Cardiac muscle cell (in vitro differentiated cells and primary cell): ENCODE measurements around the gene RXFP3. TPM values are rescaled to one million over a fixed set of nuclear protein-coding genes. Genes with fewer than 3 reads are reported as not detected.
"Not testable (repeated sequence)": the region's sequence is repeated elsewhere in the genome, so short reads cannot be mapped to it uniquely, and the experiment has no call there.

Experiments used
- DNase-seq, 2 donors: peaks; one replicate each; pipeline versions ENCODE4 v3.0.0 to v3.0.0-alpha.2; 2010 to 2017; ENCODE audit warnings: low read depth in 1 of 2, low spot score in 1 of 2
- H3K27ac ChIP-seq: fragments of 200-600 bp; sonication (generic); 2 replicates; pipeline ENCODE4 v1.5.1; 2016
- H3K27me3 ChIP-seq: fragments of 200-600 bp; sonication (generic); 2 replicates; pipeline ENCODE4 v1.6.0; 2016; ENCODE audit warnings: control low read depth
- H3K36me3 ChIP-seq: fragments of 200-600 bp; sonication (generic); 2 replicates; pipeline ENCODE4 v1.5.1; 2016; ENCODE audit warnings: control low read depth
- H3K4me1 ChIP-seq: fragments of 200-600 bp; sonication (generic); 2 replicates; pipeline ENCODE4 v1.8.1; 2017; ENCODE audit warnings: low read depth, mild to moderate bottlenecking, mixed run types
- H3K4me3 ChIP-seq: fragments of 200-600 bp; sonication (generic); 2 replicates; pipeline ENCODE4 v1.5.1; 2016; ENCODE audit warnings: mild to moderate bottlenecking
- H3K9me3 ChIP-seq: fragments of 200-600 bp; sonication (generic); 2 replicates; pipeline ENCODE4 v1.5.1; 2017; ENCODE audit warnings: low read depth, mild to moderate bottlenecking, control low read depth
- polyA plus RNA-seq: library from polyadenylated mRNA; unstranded; fragments of >200 nt; fragmentation: Nextera tagmentation; extraction: Ambion mirVana; gene quantifications from 2 replicates; pipeline ENCODE4 v1.2.1, GENCODE V29; 2016
- total RNA-seq: library from RNA; depleted of rRNA; stranded (reverse); fragments of >200 nt; gene quantifications from 2 replicates; pipeline ENCODE4 v1.2.3, GENCODE V29; 2016
- TF ChIP-seq, protein P1 (sequence below): IDR thresholded peaks from 2 replicates; pipeline ENCODE4 v1.5.1; 2012; ENCODE audit warnings: low read depth, mild to moderate bottlenecking, low read length

Gene RXFP3
- total and polyA plus RNA-seq, 2 experiments from 2014 or later: not detected

DNA sequence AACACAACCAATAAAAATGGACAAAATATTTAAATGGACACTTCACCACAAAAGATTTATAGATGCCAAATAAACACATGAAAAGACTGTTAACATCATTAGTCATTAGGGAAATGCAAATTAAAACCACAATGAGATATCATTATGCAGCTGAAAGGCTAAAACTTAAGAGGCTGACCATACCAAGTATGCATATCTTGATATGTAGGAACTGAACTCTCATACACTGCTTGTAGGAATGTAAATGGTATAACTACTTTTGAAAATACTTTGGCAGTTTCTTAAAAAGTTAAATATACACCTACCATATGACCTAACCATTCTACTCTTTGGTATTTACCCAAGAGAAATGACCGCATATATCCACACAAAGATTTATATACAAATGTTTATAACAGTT is 30.8 kb upstream of the RXFP3 start:
- no peak for DNase-seq
- no peaks in the 10 kb centered on the region for H3K9me3 ChIP-seq
- TF ChIP-seq, protein P1, sequence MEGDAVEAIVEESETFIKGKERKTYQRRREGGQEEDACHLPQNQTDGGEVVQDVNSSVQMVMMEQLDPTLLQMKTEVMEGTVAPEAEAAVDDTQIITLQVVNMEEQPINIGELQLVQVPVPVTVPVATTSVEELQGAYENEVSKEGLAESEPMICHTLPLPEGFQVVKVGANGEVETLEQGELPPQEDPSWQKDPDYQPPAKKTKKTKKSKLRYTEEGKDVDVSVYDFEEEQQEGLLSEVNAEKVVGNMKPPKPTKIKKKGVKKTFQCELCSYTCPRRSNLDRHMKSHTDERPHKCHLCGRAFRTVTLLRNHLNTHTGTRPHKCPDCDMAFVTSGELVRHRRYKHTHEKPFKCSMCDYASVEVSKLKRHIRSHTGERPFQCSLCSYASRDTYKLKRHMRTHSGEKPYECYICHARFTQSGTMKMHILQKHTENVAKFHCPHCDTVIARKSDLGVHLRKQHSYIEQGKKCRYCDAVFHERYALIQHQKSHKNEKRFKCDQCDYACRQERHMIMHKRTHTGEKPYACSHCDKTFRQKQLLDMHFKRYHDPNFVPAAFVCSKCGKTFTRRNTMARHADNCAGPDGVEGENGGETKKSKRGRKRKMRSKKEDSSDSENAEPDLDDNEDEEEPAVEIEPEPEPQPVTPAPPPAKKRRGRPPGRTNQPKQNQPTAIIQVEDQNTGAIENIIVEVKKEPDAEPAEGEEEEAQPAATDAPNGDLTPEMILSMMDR: no peak
- no peaks in the 10 kb centered on the region for H3K27me3 ChIP-seq
- no peaks in the 10 kb centered on the region for H3K4me1 ChIP-seq
- no peak overlapping the region for H3K4me3 ChIP-seq
- no peaks in the 10 kb centered on the region for H3K36me3 ChIP-seq
- no peak overlapping the region for H3K27ac ChIP-seq

DNA sequence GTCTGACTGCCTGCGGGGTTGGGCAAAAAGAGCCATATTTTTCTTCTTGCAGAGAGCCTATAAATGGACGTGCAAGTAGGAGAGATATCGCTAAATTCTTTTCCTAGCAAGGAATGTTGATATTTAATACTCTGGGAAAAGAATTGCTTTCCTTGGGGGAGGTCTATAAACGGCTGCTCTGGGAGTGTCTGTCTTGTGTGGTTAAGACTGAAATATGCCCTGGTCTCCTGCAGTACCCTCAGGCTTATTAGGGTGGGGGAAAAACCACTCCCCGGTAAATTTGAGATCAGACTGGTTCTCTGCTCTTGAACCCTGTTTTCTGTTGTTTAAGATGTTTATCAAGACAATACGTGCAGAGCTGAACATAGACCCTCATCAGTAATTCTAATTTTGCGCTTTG is 29.9 kb upstream of the RXFP3 start:
- H3K4me3 ChIP-seq: not testable (repeated sequence)

DNA sequence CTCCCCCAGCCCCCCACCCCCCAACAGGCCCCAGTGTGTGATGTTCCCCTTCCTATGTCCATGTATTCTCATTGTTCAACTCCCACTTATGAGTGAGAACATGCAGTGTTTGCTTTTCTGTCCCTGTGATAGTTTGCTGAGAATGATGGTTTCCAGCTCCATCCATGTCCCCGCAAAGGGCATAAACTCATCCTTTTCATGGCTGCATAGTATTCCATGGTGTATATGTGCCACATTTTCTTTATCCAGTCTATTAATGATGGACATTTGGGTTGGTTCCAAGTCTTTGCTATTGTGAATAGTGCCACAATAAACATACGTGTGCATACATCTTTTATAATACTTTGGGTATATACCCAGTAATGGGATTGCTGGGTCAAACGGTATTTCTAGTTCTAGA is 21.3 kb upstream of the RXFP3 start:
- not testable (repeated sequence) for DNase-seq, H3K27ac ChIP-seq, H3K27me3 ChIP-seq, H3K9me3 ChIP-seq, H3K36me3 ChIP-seq, H3K4me3 ChIP-seq, H3K4me1 ChIP-seq

More for the DNA sequence above, 29.9 kb upstream of the RXFP3 start:
- not testable (repeated sequence) for H3K36me3 ChIP-seq, H3K9me3 ChIP-seq, DNase-seq, H3K27ac ChIP-seq, H3K27me3 ChIP-seq, H3K4me1 ChIP-seq

DNA sequence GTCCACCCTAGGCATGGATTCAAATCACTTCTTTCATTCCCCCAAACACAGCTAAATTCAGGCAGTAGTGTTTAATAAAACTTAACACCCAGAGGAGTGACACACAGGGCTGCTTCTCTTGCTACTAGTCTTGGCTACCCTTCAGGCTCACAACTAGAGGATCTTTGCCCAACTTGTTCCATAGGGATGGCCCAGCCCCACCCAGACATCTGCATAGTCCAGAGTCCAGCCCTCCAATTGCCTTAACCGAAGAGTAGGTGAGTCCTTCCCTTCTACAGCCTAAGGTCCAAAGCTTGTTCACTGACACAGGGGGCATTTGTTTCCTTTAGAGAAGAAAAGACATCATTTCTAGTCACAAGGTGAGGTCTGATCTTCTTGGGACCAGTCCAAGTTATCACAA is 15.2 kb upstream of the RXFP3 start:
- Histone ChIP-seq H3K27me3 (no peaks in the 10 kb centered on the region), H3K36me3 (no peaks in the 10 kb centered on the region), H3K27ac (no peak overlapping the region), H3K9me3 (no peaks in the 10 kb centered on the region), H3K4me1 (no peaks in the 10 kb centered on the region), H3K4me3 (no peak overlapping the region)
- no peak for DNase-seq
- TF ChIP-seq, protein P1: no peak

DNA sequence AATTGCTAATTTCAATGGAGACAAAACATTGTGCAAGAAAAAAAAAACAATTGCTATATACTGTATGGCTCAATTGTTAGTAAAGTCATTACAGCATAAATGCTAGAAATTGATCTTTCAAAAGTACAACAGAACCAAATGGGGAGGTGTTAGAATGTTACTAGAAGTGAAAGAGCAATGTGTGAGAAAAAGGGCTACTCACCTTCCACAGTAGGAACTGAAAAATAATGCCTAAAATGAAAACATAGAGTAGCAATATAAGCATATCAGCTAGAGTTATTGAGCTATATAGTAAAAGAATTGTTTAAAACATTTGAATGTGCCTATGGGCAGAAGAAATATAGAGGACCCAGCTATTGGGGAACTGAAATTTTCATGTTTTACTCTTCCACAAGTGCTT is 10.9 kb upstream of the RXFP3 start:
- no peaks in the 10 kb centered on the region for H3K4me1 ChIP-seq
- TF ChIP-seq, protein P1: no peak

DNA sequence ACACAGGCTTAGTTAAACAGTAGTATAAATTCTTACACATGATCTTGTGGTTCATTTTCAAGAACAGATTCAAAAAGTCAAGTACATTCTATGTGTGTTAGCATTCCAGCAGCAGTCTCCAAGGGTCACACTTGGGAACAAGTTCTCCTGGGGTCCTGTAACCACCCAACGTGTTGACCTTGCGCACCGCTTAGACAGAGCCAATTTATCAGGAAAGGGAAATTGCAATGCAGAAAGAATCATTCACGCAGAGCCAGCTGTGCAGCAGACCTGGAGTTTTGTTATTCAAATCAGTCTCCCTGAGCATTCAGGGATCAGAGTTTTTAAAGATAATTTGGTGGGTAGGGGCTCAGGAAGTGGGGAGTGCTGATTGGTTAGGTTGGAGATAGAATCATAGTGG is 8.5 kb upstream of the RXFP3 start:
- H3K27ac ChIP-seq: no peak overlapping the region
- TF ChIP-seq, protein P1: no peak
- DNase-seq: no peak
- H3K9me3 ChIP-seq: no peaks in the 10 kb centered on the region
- no peak overlapping the region for H3K4me3 ChIP-seq
- H3K27me3 ChIP-seq: no peaks in the 10 kb centered on the region
- H3K36me3 ChIP-seq: no peaks in the 10 kb centered on the region
- no peaks in the 10 kb centered on the region for H3K4me1 ChIP-seq

More for the DNA sequence above, 10.9 kb upstream of the RXFP3 start:
- Histone ChIP-seq H3K27ac (no peak overlapping the region), H3K9me3 (no peaks in the 10 kb centered on the region), H3K4me3 (no peak overlapping the region), H3K36me3 (no peaks in the 10 kb centered on the region), H3K27me3 (no peaks in the 10 kb centered on the region)
- DNase-seq: no peak

DNA sequence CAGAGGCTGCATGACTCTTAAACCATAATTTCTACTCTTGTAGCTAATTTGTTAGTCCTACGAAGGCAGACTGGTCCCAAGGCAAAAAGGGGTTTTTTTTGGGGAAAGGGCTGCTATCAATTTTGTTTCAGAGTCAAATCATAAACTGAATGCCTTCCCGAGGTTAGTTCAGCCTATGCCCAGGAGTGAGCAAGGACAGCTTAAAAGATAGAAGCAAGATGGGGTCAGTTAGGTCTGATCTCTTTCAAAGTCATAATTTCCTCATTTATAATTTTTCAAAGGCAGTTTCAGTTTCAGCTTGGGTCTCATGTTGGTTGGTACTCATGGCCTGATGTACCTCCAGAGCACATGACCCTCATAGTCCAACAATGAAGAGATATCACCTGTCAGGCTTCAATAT is 7.9 kb upstream of the RXFP3 start:
- TF ChIP-seq, protein P1: no peak
- Histone ChIP-seq H3K9me3 (no peaks in the 10 kb centered on the region), H3K36me3 (no peaks in the 10 kb centered on the region), H3K4me3 (no peak overlapping the region), H3K4me1 (no peaks in the 10 kb centered on the region), H3K27me3 (no peaks in the 10 kb centered on the region), H3K27ac (no peak overlapping the region)
- no peak for DNase-seq
